Activated naive CD4-positive, alpha-beta T cell treated with anti-CD3 and anti-CD28 coated beads, Interleukin-2, amount 50 U/mL, for 24 hours (primary cell): Measurements from ENCODE around the gene OR2V1.
"Not testable (repeated sequence)": the region's sequence is repeated elsewhere in the genome, so short reads cannot be mapped to it uniquely, and the experiment has no call there.

Experiments used
- H3K27ac Mint-ChIP-seq: one replicate; pipeline ENCODE4 v1.8.0; 2021; ENCODE audit warnings: mild to moderate bottlenecking, mixed read lengths
- H3K27me3 Mint-ChIP-seq: one replicate; pipeline ENCODE4 v1.8.0; 2021; ENCODE audit warnings: mixed read lengths
- H3K36me3 Mint-ChIP-seq: one replicate; pipeline ENCODE4 v1.8.0; 2021; ENCODE audit warnings: mixed read lengths
- H3K4me1 Mint-ChIP-seq: one replicate; pipeline ENCODE4 v1.8.0; 2021; ENCODE audit warnings: mixed read lengths
- H3K4me3 Mint-ChIP-seq: one replicate; pipeline ENCODE4 v1.8.0; 2021; ENCODE audit warnings: mild to moderate bottlenecking, mixed read lengths
- H3K9me3 Mint-ChIP-seq: one replicate; pipeline ENCODE4 v1.8.0; 2021; ENCODE audit warnings: mixed read lengths

The OR2V1 gene

GRCh38 chr5:181146927-181147636, 16.1 kb upstream of the OR2V1 start, which contains the start of gene OR2V2:
OR2V2 (plus strand) TSS chr5:181147586; CDS start chr5:181154943, 7,357 bp downstream.
- H3K4me1 Mint-ChIP-seq, H3K27ac Mint-ChIP-seq, H3K9me3 Mint-ChIP-seq: not testable (repeated sequence)

GRCh38 chr5:181145133-181145532, 14.2 kb upstream of the OR2V1 start:
- Mint-ChIP-seq H3K27me3 (peaks cover 47% of the 10 kb centered on the region), H3K27ac (no peak overlapping the region), H3K36me3 (no peaks in the 10 kb centered on the region), H3K4me3 (no peak overlapping the region), H3K4me1 (no peaks in the 10 kb centered on the region), H3K9me3 (peaks cover 8% of the 10 kb centered on the region)

More at GRCh38 chr5:181146927-181147636, 16.1 kb upstream of the OR2V1 start, which contains the start of gene OR2V2:
- not testable (repeated sequence) for H3K36me3 Mint-ChIP-seq, H3K4me3 Mint-ChIP-seq
- peaks cover 49% of the 10 kb centered on the region for H3K27me3 Mint-ChIP-seq

- Mint-ChIP-seq H3K27ac (no peak overlapping the region), H3K9me3 (peaks cover 20% of the 10 kb centered on the region), H3K4me1 (no peaks in the 10 kb centered on the region), H3K27me3 (peaks cover 32% of the 10 kb centered on the region), H3K4me3 (no peak overlapping the region), H3K36me3 (no peaks in the 10 kb centered on the region)
These were observed 11.1 kb upstream of the OR2V1 start for GRCh38 chr5:181142054-181142453.

- H3K27me3 Mint-ChIP-seq = peaks cover 28% of the 10 kb centered on the region
- no peaks in the 10 kb centered on the region for H3K4me1 Mint-ChIP-seq
- peaks cover 20% of the 10 kb centered on the region for H3K9me3 Mint-ChIP-seq
- no peak overlapping the region for H3K27ac Mint-ChIP-seq
- H3K4me3 Mint-ChIP-seq = no peak overlapping the region
- H3K36me3 Mint-ChIP-seq = no peaks in the 10 kb centered on the region
These were observed 9.8 kb upstream of the OR2V1 start for GRCh38 chr5:181140766-181141165.

- H3K36me3 Mint-ChIP-seq = peaks cover 3% of the 10 kb centered on the region
- H3K4me1 Mint-ChIP-seq = no peaks in the 10 kb centered on the region
- H3K4me3 Mint-ChIP-seq = no peak overlapping the region
- H3K9me3 Mint-ChIP-seq = peaks cover 24% of the 10 kb centered on the region
- H3K27ac Mint-ChIP-seq = no peak overlapping the region
- H3K27me3 Mint-ChIP-seq = peaks cover 24% of the 10 kb centered on the region
These were observed 7.3 kb upstream of the OR2V1 start for GRCh38 chr5:181138258-181138657.

- Mint-ChIP-seq H3K4me1 (no peaks in the 10 kb centered on the region), H3K36me3 (peaks cover 3% of the 10 kb centered on the region), H3K27ac (no peak overlapping the region), H3K27me3 (peaks cover 23% of the 10 kb centered on the region), H3K9me3 (peaks cover 24% of the 10 kb centered on the region), H3K4me3 (no peak overlapping the region)
These were observed 5.5 kb upstream of the OR2V1 start for GRCh38 chr5:181136361-181136955.

- peaks cover 29% of the 10 kb centered on the region for H3K27me3 Mint-ChIP-seq
- peaks cover 8% of the 10 kb centered on the region for H3K9me3 Mint-ChIP-seq
- H3K4me3 Mint-ChIP-seq = no peak overlapping the region
- no peaks in the 10 kb centered on the region for H3K4me1 Mint-ChIP-seq
- H3K27ac Mint-ChIP-seq = no peak overlapping the region
- H3K36me3 Mint-ChIP-seq = peaks cover 3% of the 10 kb centered on the region
These were observed 3.3 kb upstream of the OR2V1 start for GRCh38 chr5:181134259-181134658.

- Mint-ChIP-seq H3K27me3 (peaks cover 32% of the 10 kb centered on the region), H3K27ac (no peak overlapping the region), H3K36me3 (peaks cover 3% of the 10 kb centered on the region), H3K4me3 (no peak overlapping the region), H3K4me1 (no peaks in the 10 kb centered on the region), H3K9me3 (peaks cover 5% of the 10 kb centered on the region)
These were observed 2.8 kb upstream of the OR2V1 start for GRCh38 chr5:181133610-181134231.

GRCh38 chr5:181133083-181133482, 2.1 kb upstream of the OR2V1 start:
- H3K4me1 Mint-ChIP-seq = no peaks in the 10 kb centered on the region

GRCh38 chr5:181131514-181131913, 545 bp upstream of the OR2V1 start:
- Mint-ChIP-seq H3K27ac (no peak overlapping the region), H3K9me3 (peaks cover 5% of the 10 kb centered on the region), H3K36me3 (peaks cover 3% of the 10 kb centered on the region), H3K4me1 (no peaks in the 10 kb centered on the region), H3K27me3 (peaks cover 37% of the 10 kb centered on the region), H3K4me3 (no peak overlapping the region)

More at GRCh38 chr5:181133083-181133482, 2.1 kb upstream of the OR2V1 start:
- Mint-ChIP-seq H3K27me3 (peaks cover 35% of the 10 kb centered on the region), H3K27ac (no peak overlapping the region), H3K4me3 (no peak overlapping the region), H3K36me3 (peaks cover 3% of the 10 kb centered on the region), H3K9me3 (peaks cover 5% of the 10 kb centered on the region)

- H3K36me3 Mint-ChIP-seq, H3K9me3 Mint-ChIP-seq, H3K4me3 Mint-ChIP-seq, H3K4me1 Mint-ChIP-seq, H3K27ac Mint-ChIP-seq: not testable (repeated sequence)
- H3K27me3 Mint-ChIP-seq = peaks cover 38% of the 10 kb centered on the region
These were observed 888 bp downstream of the OR2V1 start for GRCh38 chr5:181130081-181130480.

- Mint-ChIP-seq H3K27me3 (peaks cover 41% of the 10 kb centered on the region), H3K9me3 (no peaks in the 10 kb centered on the region), H3K27ac (no peak overlapping the region), H3K4me3 (no peak overlapping the region), H3K4me1 (no peaks in the 10 kb centered on the region), H3K36me3 (no peaks in the 10 kb centered on the region)
These were observed 1.4 kb downstream of the OR2V1 start for GRCh38 chr5:181129601-181130000.

GRCh38 chr5:181127907-181128626, 2.9 kb downstream of the OR2V1 start:
- Mint-ChIP-seq H3K36me3 (no peaks in the 10 kb centered on the region), H3K9me3 (no peaks in the 10 kb centered on the region), H3K4me3 (no peak overlapping the region), H3K27ac (no peak overlapping the region), H3K27me3 (peaks cover 49% of the 10 kb centered on the region), H3K4me1 (no peaks in the 10 kb centered on the region)

GRCh38 chr5:181127456-181127855, 3.5 kb downstream of the OR2V1 start:
- H3K27me3 Mint-ChIP-seq = peaks cover 50% of the 10 kb centered on the region
- H3K36me3 Mint-ChIP-seq = no peaks in the 10 kb centered on the region
- H3K27ac Mint-ChIP-seq = no peak overlapping the region
- no peaks in the 10 kb centered on the region for H3K4me1 Mint-ChIP-seq
- H3K9me3 Mint-ChIP-seq = no peaks in the 10 kb centered on the region
- H3K4me3 Mint-ChIP-seq = no peak overlapping the region

- Mint-ChIP-seq H3K36me3 (no peaks in the 10 kb centered on the region), H3K4me1 (no peaks in the 10 kb centered on the region), H3K4me3 (no peak overlapping the region), H3K27me3 (peaks cover 49% of the 10 kb centered on the region), H3K27ac (no peak overlapping the region), H3K9me3 (no peaks in the 10 kb centered on the region)
These were observed 4.1 kb downstream of the OR2V1 start for GRCh38 chr5:181126841-181127240.

GRCh38 chr5:181124526-181124925, 6.4 kb downstream of the OR2V1 start:
- no peaks in the 10 kb centered on the region for H3K4me1 Mint-ChIP-seq
- no peak overlapping the region for H3K27ac Mint-ChIP-seq
- peaks cover 56% of the 10 kb centered on the region for H3K27me3 Mint-ChIP-seq
- no peaks in the 10 kb centered on the region for H3K9me3 Mint-ChIP-seq
- H3K36me3 Mint-ChIP-seq = no peaks in the 10 kb centered on the region
- H3K4me3 Mint-ChIP-seq = no peak overlapping the region
